ENCODE measurements around the gene MDN1.
"Not testable (repeated sequence)": the region's sequence is repeated elsewhere in the genome, so short reads cannot be mapped to it uniquely, and the experiment has no call there.

Gene MDN1

DNA sequence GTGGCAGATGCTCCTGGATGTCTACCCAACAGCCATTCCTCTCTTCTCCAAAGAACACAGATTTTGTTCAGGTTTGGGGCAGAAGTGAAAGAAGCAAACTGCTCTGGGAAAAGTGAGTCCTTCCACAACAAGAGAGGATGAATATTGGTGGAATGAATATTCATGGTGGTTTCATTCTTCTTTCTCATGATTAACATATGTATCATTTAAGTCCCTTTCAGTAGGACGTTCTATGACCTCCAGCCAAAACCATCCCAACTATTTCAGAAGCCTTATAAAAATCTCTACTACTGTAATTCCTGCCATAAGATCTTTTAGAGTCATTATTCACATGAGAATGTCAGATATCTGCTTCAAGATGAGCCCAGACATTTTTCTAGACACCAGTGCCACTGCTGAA lies 44.4 kb downstream of the MDN1 start:
- no peak for DNase-seq (ENCODE audit: extremely low read depth in 1 of 2, low read depth in 1 of 2)

DNA sequence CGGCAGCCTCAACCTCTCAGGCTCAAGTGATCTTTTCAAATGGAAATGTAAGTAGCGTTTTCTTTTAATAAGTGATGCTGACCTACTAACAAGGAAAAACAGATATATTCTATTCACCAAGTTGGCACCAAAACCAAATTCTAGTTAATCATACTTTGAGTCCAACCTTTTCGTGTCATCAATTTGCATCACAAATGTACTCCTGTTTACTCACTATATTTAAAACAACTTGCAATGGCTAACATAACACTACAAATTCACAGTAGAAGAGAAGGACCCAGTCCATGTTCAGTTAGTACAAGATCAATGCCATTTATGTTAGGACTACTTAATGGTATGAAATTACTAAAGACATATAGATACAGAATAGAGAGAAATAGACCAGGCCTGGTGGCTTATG lies 50.0 kb downstream of the MDN1 start:
- no peak for DNase-seq (ENCODE audit: extremely low read depth in 1 of 2, low read depth in 1 of 2)

DNA sequence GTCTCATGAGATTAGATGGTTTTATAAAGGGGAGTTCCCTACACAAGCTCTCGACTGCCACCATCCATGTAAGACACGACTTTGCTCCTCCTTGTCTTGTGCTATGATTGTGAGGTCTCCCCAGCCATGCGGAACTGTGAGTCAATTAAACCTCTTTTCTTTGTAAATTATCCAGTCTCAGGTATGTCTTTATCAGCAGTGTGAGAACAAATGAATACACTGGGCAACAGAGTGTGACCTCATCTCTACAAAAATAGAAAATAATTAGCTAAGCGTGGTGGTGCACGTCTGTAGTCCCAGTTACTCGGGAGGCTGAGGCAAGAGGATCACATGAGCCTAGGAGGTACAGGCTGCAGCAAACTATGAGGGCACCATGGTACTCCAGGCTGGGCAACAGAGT lies 51.3 kb downstream of the MDN1 start:
- no peak for DNase-seq (ENCODE audit: extremely low read depth in 1 of 2, low read depth in 1 of 2)

DNA sequence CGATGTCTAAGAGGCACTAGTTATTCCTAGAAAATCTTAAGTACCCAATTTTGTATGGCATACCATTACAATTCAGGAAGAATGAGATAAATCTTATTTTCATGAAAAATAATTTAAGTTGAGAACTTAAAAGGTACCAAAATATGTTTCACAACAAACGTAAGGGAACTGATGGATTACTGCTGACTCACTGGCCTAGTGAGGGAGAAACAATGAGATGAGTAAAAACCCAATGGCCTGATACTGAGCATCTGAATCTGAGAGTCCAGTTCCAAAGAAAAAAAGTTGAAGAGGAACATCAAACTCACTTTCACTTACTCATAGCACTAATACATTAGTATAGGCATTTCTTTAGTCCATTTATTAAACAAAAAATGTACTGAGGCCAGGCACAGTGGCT lies 56.0 kb downstream of the MDN1 start:
- DNase-seq (ENCODE audit: extremely low read depth in 1 of 2, low read depth in 1 of 2), result no peak

DNA sequence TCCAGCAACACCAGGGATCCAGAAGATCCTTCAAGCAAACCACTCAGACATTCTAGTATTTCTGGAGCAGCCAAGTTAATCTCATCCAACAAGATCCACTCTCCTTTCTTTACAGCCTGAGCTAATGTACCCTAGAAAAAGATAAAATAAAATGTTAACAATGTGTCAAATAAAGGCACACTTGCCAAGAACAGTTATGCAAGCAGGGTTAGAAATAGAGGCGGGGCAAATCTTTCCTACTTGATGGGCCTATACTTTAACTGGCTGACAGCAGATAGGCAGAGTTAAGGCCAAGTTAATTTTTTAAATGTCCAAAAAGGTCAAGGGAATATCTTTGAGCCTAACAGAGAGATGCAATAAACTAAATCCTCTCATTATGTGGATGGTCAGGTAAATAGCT lies 60.8 kb downstream of the MDN1 start:
- DNase-seq (ENCODE audit: extremely low read depth in 1 of 2, low read depth in 1 of 2), result no peak

DNA sequence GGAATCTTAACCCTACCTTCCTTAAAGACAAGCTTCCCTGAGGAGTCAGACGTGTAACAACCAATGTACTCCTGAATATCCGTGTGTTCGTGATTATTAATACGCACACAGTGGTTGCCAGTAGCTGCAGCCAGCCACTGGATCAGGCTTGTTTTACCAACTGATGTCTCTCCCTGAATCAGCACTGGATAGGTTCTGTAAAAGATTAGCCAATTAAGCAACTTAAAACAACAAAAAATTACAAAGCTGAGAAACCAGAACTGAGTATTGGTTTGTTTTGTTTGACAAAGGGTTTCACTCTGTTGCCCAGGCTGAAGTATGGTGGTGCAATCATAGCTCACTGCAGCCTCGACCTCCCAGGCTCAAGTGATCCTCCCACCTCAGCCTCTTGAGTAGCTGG lies 69.3 kb downstream of the MDN1 start:
- no peak for DNase-seq (ENCODE audit: extremely low read depth in 1 of 2, low read depth in 1 of 2)

DNA sequence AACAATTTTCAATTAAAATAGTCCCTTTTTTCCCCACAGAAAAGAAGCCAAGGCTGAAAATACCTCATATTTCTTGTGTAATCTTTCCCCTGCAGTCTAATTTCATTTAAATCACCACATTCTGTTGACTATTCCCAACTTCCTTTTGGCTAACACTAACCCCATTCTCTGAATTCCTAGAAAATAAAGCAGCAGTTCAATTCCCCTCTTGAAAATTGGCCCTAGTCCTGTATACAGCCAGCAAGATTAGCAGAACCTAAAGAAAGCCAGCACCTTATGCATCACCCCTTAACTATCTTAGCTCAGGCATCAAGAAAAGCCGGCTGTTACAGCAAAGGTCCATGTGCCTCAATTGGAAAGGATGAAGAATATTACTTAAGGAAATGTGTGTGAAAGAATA lies 69.7 kb downstream of the MDN1 start:
- no peak for DNase-seq (ENCODE audit: extremely low read depth in 1 of 2, low read depth in 1 of 2)

DNA sequence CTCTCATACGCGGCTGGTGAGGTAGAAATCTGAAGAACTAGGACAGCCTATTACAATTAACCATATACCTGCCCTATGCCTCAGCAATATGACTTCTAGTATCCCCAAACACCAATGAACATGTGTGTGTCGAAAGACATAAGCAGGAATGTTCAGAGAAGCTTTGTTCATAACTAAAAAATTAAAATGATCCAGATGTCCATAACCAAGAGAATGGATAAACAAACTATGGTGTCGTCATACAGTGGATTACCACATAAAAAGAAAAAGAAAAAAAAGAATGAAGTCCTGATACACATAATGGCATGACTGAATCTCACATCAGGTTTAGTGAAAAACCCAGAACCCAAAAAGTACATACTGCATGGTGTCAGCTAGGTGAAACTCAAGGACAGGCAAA lies 73.9 kb downstream of the MDN1 start:
- DNase-seq (ENCODE audit: extremely low read depth in 1 of 2, low read depth in 1 of 2), result no peak

DNA sequence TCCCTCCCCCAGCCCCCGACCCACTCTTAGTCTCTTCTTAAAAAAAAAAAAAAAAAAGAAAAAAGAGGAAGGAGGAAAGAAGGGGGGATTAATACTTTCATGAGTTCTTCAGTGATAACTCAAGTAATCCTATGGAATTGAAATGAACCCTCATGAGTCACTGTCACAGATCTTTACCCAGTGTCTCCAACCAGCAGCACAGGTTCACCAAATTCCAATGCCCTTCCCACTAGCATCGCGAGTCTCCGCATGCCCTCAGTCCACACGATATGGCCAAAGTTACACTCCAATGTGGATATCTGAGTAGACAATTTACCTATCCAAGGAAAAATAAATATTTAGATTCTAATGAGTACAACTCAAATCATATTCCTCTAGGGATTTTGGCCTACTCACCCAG lies 74.5 kb downstream of the MDN1 start:
- DNase-seq (ENCODE audit: extremely low read depth in 1 of 2, low read depth in 1 of 2), result no peak

DNA sequence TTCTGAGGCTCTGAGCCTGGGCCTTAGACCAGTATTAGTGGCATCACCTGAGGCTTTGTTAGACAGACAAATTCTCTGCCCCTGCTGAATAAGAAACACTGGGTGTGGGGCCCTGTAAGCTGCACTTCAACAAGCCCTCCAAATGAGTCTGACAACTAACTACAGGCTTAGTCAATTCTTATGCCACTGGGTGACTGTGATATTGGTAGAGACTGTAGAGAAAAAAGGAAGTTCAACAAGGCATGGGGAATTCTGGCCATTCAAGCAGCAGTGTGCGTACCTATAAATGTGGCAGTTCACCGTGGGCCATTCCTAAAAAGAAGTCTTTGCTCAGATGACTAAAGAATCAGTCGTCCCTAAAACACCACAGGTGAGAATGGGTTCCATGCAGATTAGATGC lies 82.7 kb downstream of the MDN1 start:
- no peak for DNase-seq (ENCODE audit: extremely low read depth in 1 of 2, low read depth in 1 of 2)

DNA sequence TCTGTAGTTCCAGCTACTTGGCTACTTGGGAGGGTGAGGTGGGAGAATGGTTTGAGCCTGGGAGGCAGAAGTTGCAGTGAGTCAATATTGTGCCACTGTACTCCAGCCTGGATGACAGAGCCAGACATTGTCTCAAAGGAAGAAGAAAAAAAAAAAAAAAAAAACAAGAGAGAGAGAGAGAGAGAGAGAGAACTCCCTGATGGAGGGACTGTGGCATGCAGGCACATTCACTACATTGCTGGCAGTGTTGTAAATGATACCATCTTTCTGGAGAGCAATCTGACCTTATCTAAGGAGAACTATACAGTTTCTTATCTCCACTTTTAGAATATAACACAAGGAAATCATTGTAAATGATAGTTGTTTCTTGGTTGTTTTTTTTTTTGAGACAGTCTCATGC lies 85.1 kb downstream of the MDN1 start:
- no peak for DNase-seq (ENCODE audit: extremely low read depth in 1 of 2, low read depth in 1 of 2)

DNA sequence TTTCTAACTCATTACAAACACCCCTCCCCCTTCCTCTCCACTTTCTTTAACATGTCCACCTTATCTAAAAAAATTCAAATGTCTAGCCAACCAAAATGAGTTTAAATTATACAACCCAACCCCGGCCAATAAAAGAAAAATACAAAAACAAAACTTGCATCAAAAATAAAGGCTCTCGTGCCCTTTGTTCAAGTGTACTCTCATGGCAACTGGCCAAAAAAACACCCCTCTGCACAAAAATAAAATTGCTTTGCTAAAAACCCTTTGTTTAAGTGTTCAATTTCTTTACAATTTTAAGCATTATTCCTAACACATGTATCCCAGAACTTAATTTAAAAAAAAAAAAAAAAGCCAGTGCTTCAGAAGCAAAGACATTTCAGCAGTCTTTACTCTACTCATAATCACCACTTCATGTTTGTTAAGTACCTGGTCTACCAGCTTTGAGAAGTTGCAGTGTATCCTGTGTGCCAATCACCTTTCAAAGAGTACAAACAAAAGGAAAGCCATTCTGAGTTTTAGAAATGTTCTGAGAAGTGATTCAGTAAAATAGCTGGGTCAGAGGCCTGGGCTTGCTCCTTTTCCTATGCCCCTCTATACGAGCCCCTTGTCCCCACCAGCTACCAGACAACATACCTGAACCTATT lies 87.5 kb downstream of the MDN1 start:
- DNase-seq (ENCODE audit: extremely low read depth in 1 of 2, low read depth in 1 of 2), result no peak

DNA sequence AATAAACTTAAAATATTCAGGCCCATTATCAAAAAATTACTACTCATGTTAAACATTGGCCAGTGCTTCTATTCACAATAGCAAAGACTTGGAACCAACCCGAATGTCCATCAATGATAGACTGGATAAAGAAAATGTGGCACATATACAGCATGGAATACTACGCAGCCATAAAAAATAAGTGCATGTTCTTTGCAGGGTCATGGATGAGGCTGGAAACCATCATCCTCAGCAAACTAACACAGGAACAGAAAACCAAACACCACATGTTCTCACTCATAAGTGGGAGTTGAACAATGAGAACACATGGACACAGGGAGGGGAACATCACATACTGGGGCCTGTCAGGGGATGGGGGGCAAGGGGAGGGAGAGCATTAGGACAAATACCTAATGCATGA lies 88.3 kb downstream of the MDN1 start:
- not testable (repeated sequence) for DNase-seq (ENCODE audit: extremely low read depth in 1 of 2, low read depth in 1 of 2)

DNA sequence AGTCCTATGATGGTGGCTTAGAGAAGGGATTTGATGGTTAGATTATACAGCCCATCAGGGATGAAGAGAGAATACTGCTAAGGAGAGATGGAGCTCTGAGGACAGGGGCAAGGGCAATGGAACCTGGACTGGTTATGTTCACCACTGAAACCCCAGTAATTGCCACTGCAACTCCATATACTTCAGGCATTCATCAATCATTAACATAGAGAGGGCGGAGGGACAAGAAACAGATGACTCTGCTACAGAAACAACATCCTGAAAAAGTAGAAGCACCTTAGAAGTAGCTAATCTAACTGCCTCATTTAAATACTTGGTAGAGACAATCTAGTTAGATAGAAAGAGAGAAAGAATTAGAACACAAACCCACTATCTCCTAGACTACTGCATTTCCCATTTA lies 89.8 kb downstream of the MDN1 start:
- no peak for DNase-seq (ENCODE audit: extremely low read depth in 1 of 2, low read depth in 1 of 2)

DNA sequence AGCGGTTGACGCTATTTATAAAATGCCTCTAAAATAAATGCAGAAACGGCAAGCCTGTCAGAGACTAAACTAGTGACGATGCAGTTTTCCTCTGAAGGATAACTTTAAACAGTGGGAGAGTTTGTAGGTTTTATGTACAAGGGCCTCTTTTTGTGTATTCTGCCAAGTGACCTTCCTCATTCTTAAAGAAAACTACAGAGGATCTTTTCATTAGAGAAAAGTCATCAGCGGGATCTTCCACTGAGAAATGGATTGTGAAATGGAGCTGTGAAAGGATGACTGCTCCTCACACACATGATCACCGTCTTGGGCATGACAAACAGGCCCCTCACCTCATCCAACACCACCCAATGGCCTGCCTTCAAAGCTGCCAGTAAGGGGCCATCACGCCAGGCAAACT lies 92.1 kb downstream of the MDN1 start:
- DNase-seq (ENCODE audit: extremely low read depth in 1 of 2, low read depth in 1 of 2), result no peak

DNA sequence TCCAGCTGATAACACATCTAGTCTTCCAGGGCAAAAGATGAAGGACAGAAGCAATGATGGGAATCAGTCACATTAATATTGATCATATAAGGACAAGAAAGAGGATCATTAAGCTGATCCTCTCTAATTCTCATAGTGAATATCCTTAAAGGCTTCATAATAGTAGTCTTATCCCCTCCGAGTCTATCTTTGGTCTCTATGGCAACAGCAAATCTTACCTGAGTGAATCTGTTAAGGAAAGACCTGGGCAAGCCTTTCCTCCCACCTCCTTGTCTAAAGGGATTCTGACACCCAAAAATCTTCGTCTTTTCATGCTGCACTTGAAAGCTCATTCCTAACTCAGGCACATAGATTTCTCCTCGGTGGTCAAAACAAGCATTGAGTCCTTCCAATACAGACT lies 94.6 kb downstream of the MDN1 start:
- DNase-seq (ENCODE audit: extremely low read depth in 1 of 2, low read depth in 1 of 2), result no peak

DNA sequence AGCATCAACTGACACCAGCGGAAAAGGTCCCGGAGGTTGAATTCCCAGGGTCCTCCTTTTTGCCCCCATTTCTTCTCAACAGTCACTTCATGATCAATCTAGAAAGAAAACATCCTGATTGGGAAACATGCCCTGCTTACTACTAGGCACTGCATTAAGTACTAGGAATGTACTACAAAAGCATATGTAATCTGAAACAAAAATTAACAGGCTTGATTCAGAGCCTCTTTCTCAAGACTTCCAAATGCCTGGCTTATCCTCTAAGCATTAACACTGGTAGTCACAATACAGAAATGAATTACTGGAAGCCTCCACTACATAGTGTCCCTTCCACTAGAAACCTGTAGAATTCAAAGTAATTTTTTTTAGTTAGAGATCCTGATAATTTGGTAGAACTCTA lies 96.5 kb downstream of the MDN1 start:
- no peak for DNase-seq (ENCODE audit: extremely low read depth in 1 of 2, low read depth in 1 of 2)

DNA sequence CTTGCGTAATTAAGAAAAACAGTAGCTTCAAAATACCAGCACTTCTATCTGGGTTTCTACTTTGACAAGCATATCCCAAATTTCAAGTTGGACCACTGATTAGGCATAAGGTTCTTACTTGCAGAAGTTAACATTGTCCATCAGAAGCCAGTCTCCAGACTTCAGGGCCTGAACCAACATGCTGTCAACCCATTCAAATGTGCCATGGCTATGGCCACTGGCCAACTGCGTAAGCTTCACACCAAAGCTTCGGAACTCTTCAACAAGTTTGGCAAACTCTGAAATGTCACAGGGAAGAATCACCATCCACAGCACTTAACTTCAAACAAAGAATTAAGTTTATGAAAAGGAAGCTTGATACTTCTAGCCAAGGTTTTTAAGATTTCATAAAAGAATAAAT lies 103.1 kb downstream of the MDN1 start:
- DNase-seq (ENCODE audit: extremely low read depth in 1 of 2, low read depth in 1 of 2), result no peak

DNA sequence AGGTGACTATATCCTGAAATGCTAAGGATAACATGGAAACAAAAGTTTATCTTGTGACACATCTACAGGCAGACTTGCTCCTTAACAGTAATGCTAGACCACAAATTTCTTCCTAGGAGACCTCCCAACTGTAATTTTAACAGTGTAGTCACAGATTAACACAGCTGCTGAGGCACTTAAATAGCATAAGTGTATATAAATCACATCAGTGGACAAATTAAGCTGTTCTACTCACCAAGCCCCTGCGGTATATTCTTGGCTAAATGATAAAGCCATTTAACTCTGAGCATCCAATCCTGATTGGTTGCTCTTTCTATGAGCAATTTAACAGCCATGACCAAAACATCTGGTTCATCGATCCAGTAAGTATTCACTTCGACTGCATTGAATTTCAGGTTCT lies 107.8 kb downstream of the MDN1 start:
- no peak for DNase-seq (ENCODE audit: extremely low read depth in 1 of 2, low read depth in 1 of 2)

DNA sequence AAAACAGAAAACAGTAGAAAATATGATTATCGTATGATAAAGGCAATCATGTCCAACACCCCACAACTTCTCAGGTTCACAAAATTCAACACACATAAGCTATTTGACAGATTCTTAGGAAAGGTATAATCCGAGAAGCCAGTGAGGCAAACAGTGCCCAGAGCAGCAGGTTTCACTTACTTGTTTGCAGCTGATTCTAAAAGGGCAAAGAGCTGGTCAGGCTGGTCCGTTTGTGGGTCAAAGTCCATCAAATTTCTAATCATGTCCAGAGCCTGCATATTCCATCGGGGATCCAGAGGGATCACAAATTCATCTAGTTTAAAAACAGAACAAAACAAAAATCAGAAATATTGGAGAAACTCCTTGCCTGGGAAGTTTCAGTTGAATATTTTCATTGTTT lies 111.3 kb downstream of the MDN1 start:
- DNase-seq (ENCODE audit: extremely low read depth in 1 of 2, low read depth in 1 of 2), result no peak

DNA sequence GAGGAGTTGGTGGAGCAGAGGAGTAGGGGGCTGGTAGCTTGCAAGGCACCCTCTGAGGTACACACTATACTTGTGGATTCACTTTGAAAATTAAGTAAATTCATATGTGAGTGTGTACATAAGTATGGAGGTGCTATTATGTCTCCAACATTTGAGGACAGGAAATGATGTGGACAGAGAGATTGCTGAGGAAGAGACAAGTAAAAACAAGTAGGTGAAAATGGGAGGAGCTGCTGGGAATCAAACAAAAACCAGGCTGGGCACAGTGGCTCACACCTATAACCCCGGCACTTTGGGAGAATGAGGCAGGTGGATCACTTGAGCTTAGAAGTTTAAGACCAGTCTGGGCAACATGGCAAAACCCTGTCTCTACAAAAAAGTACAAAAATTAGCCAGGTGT lies 111.8 kb downstream of the MDN1 start:
- no peak for DNase-seq (ENCODE audit: extremely low read depth in 1 of 2, low read depth in 1 of 2)

DNA sequence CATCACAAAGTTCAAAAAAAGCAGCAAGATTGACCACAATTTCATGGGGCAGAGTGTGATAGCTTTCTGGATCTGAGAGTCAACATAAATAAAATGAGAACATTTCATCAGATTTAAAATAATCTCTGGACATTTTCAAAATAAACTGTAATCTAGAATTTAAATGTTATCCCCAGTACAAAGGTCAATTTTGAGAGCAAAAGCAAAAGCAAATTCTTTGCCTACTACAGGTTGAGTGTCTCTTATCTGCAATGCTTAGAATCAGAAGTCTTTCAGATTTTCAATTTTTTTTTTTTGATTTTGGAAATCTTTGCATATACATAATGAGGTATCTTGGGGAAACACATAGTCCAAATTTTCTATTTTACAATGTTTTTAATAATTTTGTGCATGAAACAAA lies 113.5 kb downstream of the MDN1 start:
- no peak for DNase-seq (ENCODE audit: extremely low read depth in 1 of 2, low read depth in 1 of 2)

DNA sequence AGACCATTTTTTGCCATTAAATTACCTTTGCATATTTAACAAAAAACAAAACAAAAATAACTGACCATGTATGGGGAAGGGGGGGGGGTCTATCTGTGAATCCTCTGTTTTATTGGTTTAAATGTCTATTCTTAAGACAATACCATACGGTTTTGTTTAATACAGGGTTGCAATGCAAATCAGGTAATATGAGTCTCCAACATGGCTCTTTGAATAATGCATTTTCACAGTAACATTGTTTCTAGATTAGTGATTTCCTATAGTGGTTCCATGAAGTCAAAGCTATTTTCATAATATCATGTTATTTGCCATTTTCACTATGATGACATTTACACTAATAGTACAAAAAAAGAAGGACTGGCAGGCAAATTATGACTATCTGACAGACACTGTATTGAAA lies 116.3 kb downstream of the MDN1 start:
- no peak for DNase-seq (ENCODE audit: extremely low read depth in 1 of 2, low read depth in 1 of 2)

DNA sequence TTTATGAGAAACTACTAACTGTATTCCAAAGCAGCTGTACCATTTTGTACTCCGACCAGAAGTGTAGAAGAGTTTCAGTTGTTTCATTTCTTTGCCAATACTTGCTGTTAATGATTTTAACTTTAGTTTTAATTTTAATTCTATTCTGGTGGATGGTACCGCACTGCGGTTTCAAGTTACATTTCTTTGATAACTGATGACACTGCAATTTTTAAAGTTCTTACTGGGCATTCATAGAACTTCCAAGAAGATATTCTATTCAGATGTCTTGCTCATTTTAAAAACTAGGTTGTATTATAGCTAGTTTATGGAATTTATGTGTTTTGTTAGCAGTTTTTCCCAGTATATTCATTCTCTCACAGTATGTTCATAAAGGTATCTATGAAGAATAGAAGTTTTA lies 117.2 kb downstream of the MDN1 start:
- DNase-seq (ENCODE audit: extremely low read depth in 1 of 2, low read depth in 1 of 2), result no peak
